A549 (cell line): ENCODE results near the gene KIZ.

Experiments used
- EHMT2 ChIP-seq: fragments of 200-600 bp; sonication (generic); IDR thresholded peaks from 2 replicates; pipeline ENCODE4 v1.6.1; 2016; ENCODE audit warnings: antibody characterized with exemption, low read depth, mild to moderate bottlenecking, moderate library complexity
- EP300 ChIP-seq, 2 experiments: fragments of >200 bp; sonication (Bioruptor Twin); formaldehyde crosslinking; IDR thresholded peaks; 2 replicates in 1 of 2; 3 replicates in 1 of 2; pipeline ENCODE4 v1.6.1; 2016 to 2017
- ESRRA ChIP-seq: fragments of 150-350 bp; IDR thresholded peaks from 2 replicates; pipeline ENCODE4 v1.6.1; 2014; ENCODE audit warnings: mild to moderate bottlenecking, low read length, borderline replicate concordance
- ZFP36 ChIP-seq: fragments of 450-650 bp; IDR thresholded peaks from 2 replicates; pipeline ENCODE4 v1.6.1; 2014; ENCODE audit warnings: borderline replicate concordance; ENCODE audit not compliant: partially characterized antibody
- TF ChIP-seq, protein P1 (sequence below): fragments of >200 bp; sonication (Bioruptor Twin); formaldehyde crosslinking; IDR thresholded peaks from 3 replicates; pipeline ENCODE4 v1.5.1; 2016
- TF ChIP-seq, protein P2 (sequence below): fragments of 200-600 bp; sonication (generic); IDR thresholded peaks from 2 replicates; pipeline ENCODE4 v1.6.1; 2016; ENCODE audit warnings: antibody characterized with exemption, mild to moderate bottlenecking, moderate library complexity

DNA sequence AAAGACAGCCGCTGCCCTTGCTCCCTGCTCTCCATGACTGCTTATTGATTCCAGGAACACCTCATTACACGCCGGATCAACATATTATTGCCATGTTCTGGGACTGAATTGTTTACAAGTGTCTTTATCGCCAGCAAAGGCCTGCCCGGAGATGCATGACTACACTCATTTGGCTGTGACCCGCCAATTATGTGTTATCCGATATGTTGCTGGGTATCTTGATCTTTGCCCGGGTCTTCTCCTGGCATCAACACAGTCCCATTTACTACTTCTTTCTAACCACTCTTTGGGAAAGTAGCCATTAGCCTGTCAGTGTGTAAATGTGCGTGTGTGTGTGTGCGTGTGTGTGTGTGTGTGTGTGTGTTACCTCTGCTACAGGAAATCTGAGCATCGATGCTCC is 35.2 kb upstream of the KIZ start:
- no peak for TF ChIP-seq ZFP36
- no peak for TF ChIP-seq EP300 (IDR thresholded peaks at IDR 0.05)
- TF ChIP-seq, protein P1, sequence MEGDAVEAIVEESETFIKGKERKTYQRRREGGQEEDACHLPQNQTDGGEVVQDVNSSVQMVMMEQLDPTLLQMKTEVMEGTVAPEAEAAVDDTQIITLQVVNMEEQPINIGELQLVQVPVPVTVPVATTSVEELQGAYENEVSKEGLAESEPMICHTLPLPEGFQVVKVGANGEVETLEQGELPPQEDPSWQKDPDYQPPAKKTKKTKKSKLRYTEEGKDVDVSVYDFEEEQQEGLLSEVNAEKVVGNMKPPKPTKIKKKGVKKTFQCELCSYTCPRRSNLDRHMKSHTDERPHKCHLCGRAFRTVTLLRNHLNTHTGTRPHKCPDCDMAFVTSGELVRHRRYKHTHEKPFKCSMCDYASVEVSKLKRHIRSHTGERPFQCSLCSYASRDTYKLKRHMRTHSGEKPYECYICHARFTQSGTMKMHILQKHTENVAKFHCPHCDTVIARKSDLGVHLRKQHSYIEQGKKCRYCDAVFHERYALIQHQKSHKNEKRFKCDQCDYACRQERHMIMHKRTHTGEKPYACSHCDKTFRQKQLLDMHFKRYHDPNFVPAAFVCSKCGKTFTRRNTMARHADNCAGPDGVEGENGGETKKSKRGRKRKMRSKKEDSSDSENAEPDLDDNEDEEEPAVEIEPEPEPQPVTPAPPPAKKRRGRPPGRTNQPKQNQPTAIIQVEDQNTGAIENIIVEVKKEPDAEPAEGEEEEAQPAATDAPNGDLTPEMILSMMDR = no peak
- TF ChIP-seq, protein P2, sequence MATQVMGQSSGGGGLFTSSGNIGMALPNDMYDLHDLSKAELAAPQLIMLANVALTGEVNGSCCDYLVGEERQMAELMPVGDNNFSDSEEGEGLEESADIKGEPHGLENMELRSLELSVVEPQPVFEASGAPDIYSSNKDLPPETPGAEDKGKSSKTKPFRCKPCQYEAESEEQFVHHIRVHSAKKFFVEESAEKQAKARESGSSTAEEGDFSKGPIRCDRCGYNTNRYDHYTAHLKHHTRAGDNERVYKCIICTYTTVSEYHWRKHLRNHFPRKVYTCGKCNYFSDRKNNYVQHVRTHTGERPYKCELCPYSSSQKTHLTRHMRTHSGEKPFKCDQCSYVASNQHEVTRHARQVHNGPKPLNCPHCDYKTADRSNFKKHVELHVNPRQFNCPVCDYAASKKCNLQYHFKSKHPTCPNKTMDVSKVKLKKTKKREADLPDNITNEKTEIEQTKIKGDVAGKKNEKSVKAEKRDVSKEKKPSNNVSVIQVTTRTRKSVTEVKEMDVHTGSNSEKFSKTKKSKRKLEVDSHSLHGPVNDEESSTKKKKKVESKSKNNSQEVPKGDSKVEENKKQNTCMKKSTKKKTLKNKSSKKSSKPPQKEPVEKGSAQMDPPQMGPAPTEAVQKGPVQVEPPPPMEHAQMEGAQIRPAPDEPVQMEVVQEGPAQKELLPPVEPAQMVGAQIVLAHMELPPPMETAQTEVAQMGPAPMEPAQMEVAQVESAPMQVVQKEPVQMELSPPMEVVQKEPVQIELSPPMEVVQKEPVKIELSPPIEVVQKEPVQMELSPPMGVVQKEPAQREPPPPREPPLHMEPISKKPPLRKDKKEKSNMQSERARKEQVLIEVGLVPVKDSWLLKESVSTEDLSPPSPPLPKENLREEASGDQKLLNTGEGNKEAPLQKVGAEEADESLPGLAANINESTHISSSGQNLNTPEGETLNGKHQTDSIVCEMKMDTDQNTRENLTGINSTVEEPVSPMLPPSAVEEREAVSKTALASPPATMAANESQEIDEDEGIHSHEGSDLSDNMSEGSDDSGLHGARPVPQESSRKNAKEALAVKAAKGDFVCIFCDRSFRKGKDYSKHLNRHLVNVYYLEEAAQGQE = no peak
- no peak for TF ChIP-seq ESRRA
- no peak for TF ChIP-seq EHMT2
